ENCODE measurements around the gene PTPRD.

- TF ChIP-seq CTCF (IDR thresholded peaks at IDR 0.05 in 2 of 3, conservative IDR thresholded peaks at IDR 0.05 in 1 of 3; ENCODE audit: borderline replicate concordance in 1 of 3, insufficient read depth in 1 of 3, low read depth in 2 of 3, low read length in 2 of 3), result no peak
- TF ChIP-seq EGR1 (IDR thresholded peaks at IDR 0.05; ENCODE audit: low read depth), result no peak
- TF ChIP-seq FOSL1 (IDR thresholded peaks at IDR 0.05; ENCODE audit: low read depth), result no peak
- TF ChIP-seq MAX (IDR thresholded peaks at IDR 0.05), result no peak
- TF ChIP-seq POLR2A (IDR thresholded peaks at IDR 0.05; ENCODE audit: borderline replicate concordance, extremely low read depth, insufficient read depth, insufficient read length), result no peak
- TF ChIP-seq POLR2AphosphoS5 (IDR thresholded peaks at IDR 0.05; ENCODE audit: low read depth, low read length), result no peak
- TF ChIP-seq SRF (IDR thresholded peaks at IDR 0.05; ENCODE audit: low read depth), result no peak
- TF ChIP-seq ZBTB33 (IDR thresholded peaks at IDR 0.05; ENCODE audit: extremely low read depth, insufficient replicate concordance, low read length), result no peak
- TF ChIP-seq REST (IDR thresholded peaks at IDR 0.05; ENCODE audit: low read depth), result no peak
- TF ChIP-seq YY1 (IDR thresholded peaks at IDR 0.05; ENCODE audit: extremely low read depth, insufficient replicate concordance, low read depth, low read length), result no peak
- no peak for TF ChIP-seq ZNF274 (IDR thresholded peaks at IDR 0.05; ENCODE audit: low read depth, low read length)
- TF ChIP-seq TCF7L2 (IDR thresholded peaks at IDR 0.05; ENCODE audit: borderline replicate concordance, extremely low read depth, insufficient read depth, insufficient read length), result no peak
- no peak for TF ChIP-seq CBX3 (IDR thresholded peaks at IDR 0.05; ENCODE audit: low read depth)
- no peak for TF ChIP-seq EZH2 (IDR thresholded peaks at IDR 0.05)
Observed at GRCh38 chr9:10009401-10009800, 603.4 kb downstream of the PTPRD start.
